Astrocyte of the cerebellum (primary cell): ENCODE results near the gene RNGTT.

Experiments used
- DNase-seq: peaks from one replicate; pipeline ENCODE4 v3.0.0-alpha.2; 2011; ENCODE audit warnings: low read depth
- H3K4me3 ChIP-seq: 2 replicates; pipeline ENCODE4 v1.5.1; 2011; ENCODE audit warnings: mild to moderate bottlenecking, low read depth, low read length, moderate library complexity
- CTCF ChIP-seq: IDR thresholded peaks from 2 replicates; pipeline ENCODE4 v1.5.1; 2012; ENCODE audit warnings: low read length, low read depth, moderate library complexity, mild to moderate bottlenecking; ENCODE audit errors: missing control alignments
- in situ Hi-C: cut with HindIII; loops from 2 replicates; pipeline ENCODE4 v1.10.0; 2017; ENCODE audit warnings: low sequenced_read_pairs

Gene RNGTT

GRCh38 chr6:88920774-88921733 lies 42.4 kb downstream of the RNGTT start:
- H3K4me3 ChIP-seq = no peak overlapping the region
- TF ChIP-seq CTCF = no peak
- in situ Hi-C loops = no loop called here
- no peak for DNase-seq

- no peak overlapping the region for H3K4me3 ChIP-seq
- in situ Hi-C loops = no loop called here
- TF ChIP-seq CTCF = no peak
- DNase-seq = no peak
These were observed 43.3 kb downstream of the RNGTT start for GRCh38 chr6:88920088-88920487.

- in situ Hi-C loops = no loop called here
- no peak overlapping the region for H3K4me3 ChIP-seq
- DNase-seq = no peak
- TF ChIP-seq CTCF = no peak
These were observed 44.4 kb downstream of the RNGTT start for GRCh38 chr6:88919032-88919431.

- H3K4me3 ChIP-seq = no peak overlapping the region
- no peak for DNase-seq
- in situ Hi-C loops = no loop called here
- TF ChIP-seq CTCF = no peak
These were observed 46.7 kb downstream of the RNGTT start for GRCh38 chr6:88916615-88917208.

- in situ Hi-C loops = no loop called here
- H3K4me3 ChIP-seq = no peak overlapping the region
- no peak for DNase-seq
- no peak for TF ChIP-seq CTCF
These were observed 48.4 kb downstream of the RNGTT start for GRCh38 chr6:88914895-88915598.

GRCh38 chr6:88914180-88914579 lies 49.2 kb downstream of the RNGTT start:
- DNase-seq = no peak
- H3K4me3 ChIP-seq = no peak overlapping the region
- no peak for TF ChIP-seq CTCF
- in situ Hi-C loops = no loop called here
